NCI-H1436 treated with DMSO at 0.1 percent for 48 hours (cell line): ENCODE measurements around the gene PLEKHH2.
"Not testable (repeated sequence)": the region's sequence is repeated elsewhere in the genome, so short reads cannot be mapped to it uniquely, and the experiment has no call there.

Experiments used
- DNase-seq: peaks from one replicate; lab custom pipeline; 2025; lab: John Stamatoyannopoulos, UW

Gene PLEKHH2

GRCh38 chr2:43636621-43637020, 439 bp upstream of the PLEKHH2 start:
- no peak for DNase-seq

GRCh38 chr2:43642363-43642762, 5.3 kb downstream of the PLEKHH2 start:
- DNase-seq: no peak

DNA sequence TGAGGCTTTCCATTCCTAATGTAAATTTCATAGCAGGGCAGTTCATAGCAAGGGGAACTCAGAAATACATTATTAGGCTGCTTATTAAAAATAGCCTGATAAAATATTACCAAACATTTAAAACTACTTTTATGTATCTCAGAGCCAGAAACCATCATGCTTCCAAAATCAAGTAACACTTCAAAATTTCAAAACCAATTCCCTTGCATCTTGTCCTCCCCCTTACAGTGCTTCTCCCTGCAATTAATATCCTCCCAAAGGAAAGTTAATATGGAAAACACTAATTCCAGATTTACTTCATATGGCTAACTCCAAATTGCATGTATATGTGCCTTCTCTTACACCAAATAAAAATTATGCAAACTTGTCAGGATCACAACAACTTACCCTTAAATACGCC, 6.6 kb downstream of the PLEKHH2 start:
- no peak for DNase-seq

DNA sequence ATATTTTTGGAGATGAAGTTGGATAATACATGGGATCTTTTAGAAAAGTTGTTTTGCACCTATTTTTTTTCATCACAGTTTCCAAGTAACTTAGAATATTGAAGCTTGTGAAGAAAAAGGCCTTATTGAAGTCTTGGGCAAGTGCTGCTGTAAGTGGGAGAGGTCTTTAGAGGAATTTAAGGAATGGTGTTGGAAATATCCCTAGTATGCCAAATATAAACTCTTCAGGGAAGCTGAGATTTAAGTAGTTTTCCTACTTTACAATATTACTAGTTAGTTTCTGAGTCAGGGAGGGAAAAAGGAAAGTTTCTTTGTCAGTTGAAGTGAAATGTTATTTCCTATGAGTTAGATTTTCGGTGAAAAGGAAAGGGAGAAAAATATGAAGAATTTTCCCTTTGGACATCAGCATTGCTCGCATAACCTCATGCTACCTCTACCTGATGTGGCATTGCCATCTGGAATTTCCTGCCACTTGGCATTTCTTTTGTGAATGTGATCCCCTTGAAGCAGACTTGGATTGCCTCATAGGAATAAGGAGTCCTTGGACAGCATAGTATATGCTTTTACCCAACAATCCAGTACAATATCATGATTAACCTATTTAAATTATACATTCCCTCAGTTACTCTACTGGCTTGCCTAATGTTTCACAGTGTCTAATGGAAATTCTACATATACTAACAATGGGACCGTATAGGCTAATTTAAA, 12.1 kb downstream of the PLEKHH2 start:
- DNase-seq: no peak

DNA sequence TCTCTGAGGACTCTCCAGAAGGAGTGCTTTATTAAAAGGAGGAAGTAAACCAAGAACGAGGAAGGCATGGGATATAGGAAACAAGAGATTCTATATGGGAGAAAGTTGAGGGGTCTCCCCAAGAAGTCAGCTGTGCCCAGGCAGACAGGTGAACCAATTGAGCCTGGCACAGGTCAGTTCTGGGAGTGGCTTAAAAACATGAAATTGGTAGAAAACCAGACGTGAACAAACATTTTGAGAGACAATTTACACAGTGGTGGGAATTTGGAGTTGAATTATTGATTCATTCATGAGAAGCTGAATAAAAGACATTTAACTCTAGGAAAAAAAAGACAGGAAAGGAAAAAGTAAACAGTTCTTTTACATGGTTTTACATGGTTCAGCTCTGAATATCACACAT, 16.4 kb downstream of the PLEKHH2 start:
- DNase-seq: no peak

- DNase-seq: no peak
Measured at GRCh38 chr2:43657241-43657640, 20.2 kb downstream of the PLEKHH2 start.

DNA sequence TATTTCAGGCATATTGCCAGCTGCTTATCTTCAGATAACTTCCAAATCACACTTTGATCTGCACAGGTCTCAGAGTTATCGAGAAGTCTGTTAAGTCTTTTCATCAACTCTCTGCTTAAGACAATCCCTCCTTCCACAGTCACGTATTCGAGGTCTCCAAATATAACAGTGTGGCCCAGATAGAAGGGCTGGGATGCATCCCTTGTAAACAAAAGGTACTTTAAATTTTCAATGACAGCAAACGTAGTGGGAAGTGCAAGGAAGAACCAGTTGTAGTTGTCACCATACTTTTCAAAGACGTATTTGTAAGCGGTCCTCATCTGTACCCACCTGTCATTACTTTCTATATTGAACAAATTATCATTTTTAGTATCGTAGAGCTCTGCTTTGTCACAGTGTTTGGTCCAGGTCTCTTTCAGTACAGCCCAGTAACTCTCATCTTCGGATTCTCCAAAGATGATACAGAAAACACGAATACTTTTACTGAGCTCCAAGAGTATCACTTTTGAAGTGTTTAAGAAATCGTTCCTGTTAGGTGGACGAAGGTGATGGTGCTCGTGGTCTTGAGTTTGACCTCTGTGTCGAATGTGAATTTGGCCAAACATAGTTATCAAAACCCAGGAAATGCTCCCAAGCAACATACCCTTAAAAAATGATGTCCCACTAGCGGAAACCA, 38.7 kb downstream of the PLEKHH2 start:
- no peak for DNase-seq

GRCh38 chr2:43676322-43677050, 39.4 kb downstream of the PLEKHH2 start, which contains the start of gene C1GALT1C1L:
TSS of gene C1GALT1C1L (minus strand) at chr2:43676429. CDS start at chr2:43676322, 107 bp downstream.
- DNase-seq: no peak

GRCh38 chr2:43677783-43678182, 40.7 kb downstream of the PLEKHH2 start:
- DNase-seq: not testable (repeated sequence)

GRCh38 chr2:43685357-43685756, 48.3 kb downstream of the PLEKHH2 start:
- no peak for DNase-seq

DNA sequence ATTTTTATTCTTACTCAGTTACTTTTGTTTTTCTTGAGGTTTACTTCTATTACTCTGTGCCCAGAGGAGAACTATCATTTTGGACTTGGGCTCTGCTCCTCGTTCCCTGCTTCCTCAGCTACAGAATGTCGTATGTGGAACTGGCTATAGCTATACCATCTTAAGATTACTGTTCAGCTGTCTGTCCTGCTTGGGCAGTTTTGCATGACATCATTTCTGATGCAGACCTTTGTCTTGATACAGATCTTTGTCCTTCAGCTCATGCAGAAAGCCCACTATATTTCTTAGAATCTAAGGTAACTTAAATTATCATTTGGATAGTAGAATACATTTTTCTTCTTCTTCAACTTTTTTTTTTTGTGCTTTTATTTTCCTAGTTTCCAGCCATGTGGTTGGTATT, 52.9 kb downstream of the PLEKHH2 start:
- no peak for DNase-seq

GRCh38 chr2:43692428-43692994, 55.5 kb downstream of the PLEKHH2 start:
- DNase-seq: no peak

- DNase-seq: not testable (repeated sequence)
Measured at GRCh38 chr2:43698140-43698539, 61.1 kb downstream of the PLEKHH2 start.

GRCh38 chr2:43699761-43700160, 62.7 kb downstream of the PLEKHH2 start:
- no peak for DNase-seq

GRCh38 chr2:43701111-43701510, 64.1 kb downstream of the PLEKHH2 start:
- DNase-seq: no peak

DNA sequence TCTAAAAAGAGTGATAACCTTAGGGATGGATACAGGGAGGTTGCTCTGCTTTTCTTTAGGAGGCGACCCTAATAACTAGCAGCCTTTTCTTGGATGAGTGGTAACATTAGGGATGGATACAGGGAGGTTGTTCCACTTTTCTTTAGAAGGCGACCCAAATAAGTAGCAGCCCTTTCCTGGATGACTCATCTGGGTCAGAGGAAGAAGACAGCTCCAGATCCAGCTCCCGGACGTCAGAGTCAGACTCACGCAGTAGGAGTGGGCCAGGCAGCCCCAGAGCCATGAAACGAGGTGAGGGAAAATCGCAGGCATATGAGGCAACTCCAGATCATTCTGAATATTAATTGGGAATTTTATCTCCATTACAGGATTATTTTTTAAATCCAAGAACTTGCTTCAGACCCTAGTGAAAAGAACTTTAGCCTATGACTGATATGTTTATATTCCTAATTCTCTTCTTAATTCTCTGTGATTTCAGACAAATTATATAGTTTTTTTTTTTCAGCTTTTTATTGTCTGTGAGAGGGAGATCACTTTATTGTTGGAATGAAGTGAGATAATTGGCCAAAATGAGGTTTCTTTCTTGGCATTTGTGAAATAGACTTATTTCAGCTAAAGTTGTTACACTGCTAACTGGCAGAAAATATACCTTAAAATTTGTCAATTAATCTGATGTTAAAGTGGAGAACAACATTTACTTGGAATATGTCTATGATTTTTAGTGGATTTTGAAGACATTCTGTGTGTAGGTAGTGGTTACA, 70.4 kb downstream of the PLEKHH2 start:
- no peak for DNase-seq

DNA sequence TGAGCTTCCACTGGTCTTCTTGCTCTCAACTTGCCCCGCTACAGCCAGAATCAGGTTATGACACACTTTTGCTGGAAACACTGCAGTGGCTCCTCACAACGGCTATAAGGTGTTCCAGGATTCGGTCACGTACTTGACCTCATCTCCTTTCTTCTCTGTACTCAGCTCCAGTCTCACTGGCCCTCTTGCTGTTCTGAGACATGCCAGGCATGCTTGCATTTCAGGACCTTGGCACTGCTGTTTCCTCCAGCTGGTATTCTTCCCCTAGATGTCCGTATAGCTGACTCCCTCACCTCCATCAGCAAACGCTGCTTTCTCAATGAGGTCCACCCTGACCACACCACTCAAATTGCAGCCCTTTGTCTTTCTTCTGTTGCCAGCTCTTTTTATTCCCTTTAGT, 71.1 kb downstream of the PLEKHH2 start:
- no peak for DNase-seq

- DNase-seq: no peak
Measured at GRCh38 chr2:43708891-43709290, 71.8 kb downstream of the PLEKHH2 start.

GRCh38 chr2:43710866-43711265, 73.8 kb downstream of the PLEKHH2 start:
- no peak for DNase-seq

- no peak for DNase-seq
Measured at GRCh38 chr2:43714164-43714563, 77.1 kb downstream of the PLEKHH2 start.

- no peak for DNase-seq
Measured at GRCh38 chr2:43715300-43716098, 78.4 kb downstream of the PLEKHH2 start.
